GM12875 (cell line): ENCODE data around the gene FYN.

Experiments
- H3K4me3 ChIP-seq: one replicate; pipeline ENCODE4 v1.5.1; 2011; ENCODE audit warnings: low read depth, low read length, control low read depth
- TF ChIP-seq, protein P1 (sequence below): IDR thresholded peaks from 2 replicates; pipeline ENCODE4 v1.5.1; 2011; ENCODE audit warnings: low read depth, mild to moderate bottlenecking, control low read depth, inconsistent platforms, low read length, moderate library complexity, borderline replicate concordance; ENCODE audit not compliant: insufficient read depth

Gene FYN

GRCh38 chr6:111714416-111715270 is 158.6 kb downstream of the FYN start:
- TF ChIP-seq, protein P1, sequence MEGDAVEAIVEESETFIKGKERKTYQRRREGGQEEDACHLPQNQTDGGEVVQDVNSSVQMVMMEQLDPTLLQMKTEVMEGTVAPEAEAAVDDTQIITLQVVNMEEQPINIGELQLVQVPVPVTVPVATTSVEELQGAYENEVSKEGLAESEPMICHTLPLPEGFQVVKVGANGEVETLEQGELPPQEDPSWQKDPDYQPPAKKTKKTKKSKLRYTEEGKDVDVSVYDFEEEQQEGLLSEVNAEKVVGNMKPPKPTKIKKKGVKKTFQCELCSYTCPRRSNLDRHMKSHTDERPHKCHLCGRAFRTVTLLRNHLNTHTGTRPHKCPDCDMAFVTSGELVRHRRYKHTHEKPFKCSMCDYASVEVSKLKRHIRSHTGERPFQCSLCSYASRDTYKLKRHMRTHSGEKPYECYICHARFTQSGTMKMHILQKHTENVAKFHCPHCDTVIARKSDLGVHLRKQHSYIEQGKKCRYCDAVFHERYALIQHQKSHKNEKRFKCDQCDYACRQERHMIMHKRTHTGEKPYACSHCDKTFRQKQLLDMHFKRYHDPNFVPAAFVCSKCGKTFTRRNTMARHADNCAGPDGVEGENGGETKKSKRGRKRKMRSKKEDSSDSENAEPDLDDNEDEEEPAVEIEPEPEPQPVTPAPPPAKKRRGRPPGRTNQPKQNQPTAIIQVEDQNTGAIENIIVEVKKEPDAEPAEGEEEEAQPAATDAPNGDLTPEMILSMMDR = no peak
- no peak overlapping the region for H3K4me3 ChIP-seq

GRCh38 chr6:111713811-111714210 is 159.4 kb downstream of the FYN start:
- no peak overlapping the region for H3K4me3 ChIP-seq
- TF ChIP-seq, protein P1 = no peak

DNA sequence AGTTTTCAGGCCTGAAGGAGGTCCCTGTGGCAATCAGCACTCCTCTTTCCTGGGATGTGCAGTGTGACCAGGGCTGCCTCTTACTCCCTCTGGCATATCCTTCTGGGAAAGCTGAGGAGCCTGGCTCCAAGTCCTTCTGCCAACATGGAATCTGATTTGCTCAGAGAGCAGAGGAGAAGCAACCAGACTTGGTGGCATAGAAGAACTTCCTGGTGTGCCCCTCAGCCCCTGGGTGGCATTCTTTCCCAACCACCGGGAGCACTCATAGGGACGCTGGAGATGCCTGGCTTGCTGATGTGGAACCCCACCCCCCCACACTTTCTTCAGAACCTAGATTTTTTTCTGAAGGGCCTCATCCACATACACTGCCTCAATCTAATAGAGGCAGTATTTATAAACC is 160.0 kb downstream of the FYN start:
- no peak overlapping the region for H3K4me3 ChIP-seq
- TF ChIP-seq, protein P1 = no peak

DNA sequence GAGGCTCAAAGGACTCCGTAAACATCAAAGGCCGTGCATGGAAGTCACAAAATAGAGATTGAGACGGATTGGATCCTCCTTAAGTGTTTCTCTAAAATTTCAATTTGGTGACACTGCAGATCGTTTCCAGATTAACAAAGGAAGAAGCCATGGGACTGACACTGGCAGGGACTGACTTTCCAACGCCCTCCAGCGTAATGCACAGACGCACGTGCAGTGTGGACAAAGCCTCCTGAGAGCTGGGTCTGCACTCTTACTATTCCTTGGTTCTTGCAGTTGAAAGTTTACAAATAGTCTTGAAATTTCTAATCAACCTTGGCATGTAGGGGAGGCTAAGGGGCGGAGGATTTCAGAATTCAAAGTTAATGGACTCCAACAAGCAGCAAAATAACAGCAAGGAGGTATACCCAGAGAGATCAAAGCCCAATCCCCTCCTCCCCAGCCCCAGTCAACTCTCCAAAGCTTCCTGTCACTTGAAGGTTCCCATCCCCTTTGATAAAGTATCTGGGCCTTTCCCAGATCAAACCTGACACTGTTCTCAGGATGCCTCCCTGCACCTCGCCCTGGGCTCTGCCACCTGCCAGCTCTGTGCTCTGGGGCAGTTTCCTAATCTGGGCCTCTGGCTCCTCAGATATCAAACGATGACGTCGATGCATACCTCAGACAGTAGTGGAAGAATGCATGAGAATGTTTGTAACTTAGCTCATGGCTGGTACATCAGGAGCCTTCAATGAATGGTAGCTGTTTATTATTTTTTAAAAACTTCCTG is 161.1 kb downstream of the FYN start:
- TF ChIP-seq, protein P1 = no peak
- H3K4me3 ChIP-seq = no peak overlapping the region

GRCh38 chr6:111711476-111711875 is 161.8 kb downstream of the FYN start:
- no peak overlapping the region for H3K4me3 ChIP-seq
- TF ChIP-seq, protein P1 = no peak

GRCh38 chr6:111710911-111711310 is 162.3 kb downstream of the FYN start:
- TF ChIP-seq, protein P1 = no peak
- no peak overlapping the region for H3K4me3 ChIP-seq
